ENCODE data around the gene SCN4B.
"Not testable (repeated sequence)": the region's sequence is repeated elsewhere in the genome, so short reads cannot be mapped to it uniquely, and the experiment has no call there.

The SCN4B gene

DNA sequence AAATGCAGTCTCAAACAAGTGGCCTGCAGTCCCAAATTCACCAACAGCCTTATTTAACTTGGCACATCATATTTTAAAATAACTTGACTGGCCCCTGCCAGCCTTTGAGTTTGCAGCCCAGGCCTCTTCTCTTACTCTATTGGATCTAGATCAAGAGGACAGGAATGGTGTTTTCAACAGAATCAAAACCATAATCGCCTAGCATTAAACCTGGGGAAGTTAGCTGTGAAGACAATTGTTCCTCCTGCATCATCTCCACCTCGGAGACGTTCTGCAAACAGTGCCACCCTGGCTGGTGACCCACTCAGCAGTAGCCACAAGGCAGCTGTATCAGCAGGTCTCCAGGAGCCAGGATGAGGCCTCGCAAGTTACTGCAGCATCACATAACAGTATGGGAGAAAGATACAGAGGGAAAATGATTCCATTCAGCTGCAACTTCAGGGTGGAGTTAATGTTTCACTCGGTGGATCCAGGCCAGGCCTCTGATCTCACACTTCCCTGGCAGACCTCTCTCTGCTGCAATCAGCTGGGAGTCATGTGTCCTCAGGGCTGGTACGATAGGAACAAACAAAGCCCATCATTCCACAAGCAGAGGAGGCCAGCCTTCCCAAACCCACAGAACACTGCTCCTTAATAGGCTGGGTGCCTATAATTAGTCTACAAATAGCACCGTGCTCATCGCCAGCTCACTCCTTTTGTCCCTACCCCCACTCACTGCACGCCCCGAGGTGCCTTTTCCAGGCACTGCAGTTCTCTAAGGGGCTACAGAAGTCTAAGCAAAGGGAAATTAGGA lies 42.4 kb upstream of the SCN4B start:
- no peak for TF ChIP-seq CTCF (conservative IDR thresholded peaks at IDR 0.05)
- peak overlapping the region; percentile 97 for H3K27ac ChIP-seq

DNA sequence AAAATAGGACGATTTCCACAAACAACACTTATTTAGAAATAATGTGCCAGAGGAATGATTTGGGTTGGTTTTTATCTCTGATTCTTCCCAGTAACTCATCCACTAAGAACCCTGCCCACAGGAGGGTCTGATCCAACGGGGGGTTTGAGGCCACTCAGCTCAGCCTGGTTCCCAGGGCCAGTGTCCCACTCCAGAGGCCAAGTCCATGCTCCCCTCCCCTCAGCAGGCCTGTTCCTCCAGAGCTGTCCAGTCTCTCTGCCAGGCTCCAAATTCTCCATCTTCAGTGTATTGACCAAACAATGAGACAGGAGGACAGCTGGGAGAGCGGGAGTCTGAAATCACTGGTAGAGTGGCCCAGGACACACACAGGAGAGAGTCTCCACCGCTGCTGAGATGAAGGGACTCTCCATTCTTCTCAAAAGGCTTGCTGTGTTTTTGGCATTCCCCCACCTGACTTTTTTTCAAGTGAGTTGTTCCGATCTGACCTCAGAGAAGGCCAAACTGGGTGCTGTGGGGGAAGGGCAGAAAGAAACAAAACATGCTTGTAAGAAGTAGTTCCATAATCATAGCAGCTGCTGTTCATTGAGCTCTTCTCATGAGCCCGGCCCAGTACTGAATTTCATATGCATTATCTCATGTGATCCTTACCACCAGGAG lies 41.4 kb upstream of the SCN4B start:
- no peak for TF ChIP-seq CTCF (conservative IDR thresholded peaks at IDR 0.05)
- H3K27ac ChIP-seq, result peak overlapping the region; percentile 97

DNA sequence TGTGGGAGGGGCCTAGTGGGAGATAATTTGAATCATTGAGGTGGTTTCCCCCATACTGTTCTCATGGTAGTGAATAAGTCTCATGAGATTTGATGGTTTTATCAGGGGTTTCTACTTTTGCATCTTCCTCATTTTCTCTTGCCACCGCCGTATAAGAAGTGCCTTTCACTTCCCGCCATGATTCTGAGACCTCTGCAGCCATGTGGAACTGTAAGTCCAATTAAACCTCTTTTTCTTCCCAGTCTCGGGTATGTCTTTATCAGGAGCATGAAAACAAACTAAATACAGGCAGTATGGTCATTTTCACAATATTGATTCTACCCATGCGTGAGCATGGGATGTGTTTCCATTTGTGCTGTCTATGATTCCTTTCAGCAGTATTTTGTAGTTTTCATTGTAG lies 40.2 kb upstream of the SCN4B start:
- peak overlapping the region; percentile 97 for H3K27ac ChIP-seq

DNA sequence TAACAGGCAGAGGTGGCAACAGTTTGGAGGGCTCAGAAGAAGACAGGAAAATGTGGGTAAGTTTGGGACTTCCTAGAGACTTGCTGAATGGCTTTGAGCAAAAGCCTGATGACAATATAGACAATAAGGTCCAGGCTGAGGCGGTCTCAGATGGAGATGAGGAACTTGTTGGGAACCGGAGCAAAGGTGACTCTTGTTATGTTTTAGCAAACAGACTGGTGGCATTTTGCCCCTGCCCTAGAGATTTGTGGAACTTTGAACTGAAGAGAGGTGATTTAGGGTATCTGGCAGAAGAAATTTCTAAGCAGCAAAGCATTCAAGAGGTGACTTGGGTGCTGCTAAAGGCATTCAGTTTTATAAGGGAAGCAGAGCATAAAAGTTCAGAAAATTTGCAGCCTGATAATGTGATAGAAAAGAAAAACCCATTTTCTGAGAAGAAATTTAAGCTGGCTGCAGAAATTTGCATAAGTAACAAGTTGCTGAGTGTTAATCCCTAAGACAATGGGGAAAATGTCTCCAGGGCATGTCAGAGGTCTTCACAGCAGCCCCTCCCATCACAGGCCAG lies 38.4 kb upstream of the SCN4B start:
- H3K27ac ChIP-seq, result not testable (repeated sequence)

- no peak for TF ChIP-seq CTCF (conservative IDR thresholded peaks at IDR 0.05)
Observed at GRCh38 chr11:118186346-118187107, 33.9 kb upstream of the SCN4B start.

DNA sequence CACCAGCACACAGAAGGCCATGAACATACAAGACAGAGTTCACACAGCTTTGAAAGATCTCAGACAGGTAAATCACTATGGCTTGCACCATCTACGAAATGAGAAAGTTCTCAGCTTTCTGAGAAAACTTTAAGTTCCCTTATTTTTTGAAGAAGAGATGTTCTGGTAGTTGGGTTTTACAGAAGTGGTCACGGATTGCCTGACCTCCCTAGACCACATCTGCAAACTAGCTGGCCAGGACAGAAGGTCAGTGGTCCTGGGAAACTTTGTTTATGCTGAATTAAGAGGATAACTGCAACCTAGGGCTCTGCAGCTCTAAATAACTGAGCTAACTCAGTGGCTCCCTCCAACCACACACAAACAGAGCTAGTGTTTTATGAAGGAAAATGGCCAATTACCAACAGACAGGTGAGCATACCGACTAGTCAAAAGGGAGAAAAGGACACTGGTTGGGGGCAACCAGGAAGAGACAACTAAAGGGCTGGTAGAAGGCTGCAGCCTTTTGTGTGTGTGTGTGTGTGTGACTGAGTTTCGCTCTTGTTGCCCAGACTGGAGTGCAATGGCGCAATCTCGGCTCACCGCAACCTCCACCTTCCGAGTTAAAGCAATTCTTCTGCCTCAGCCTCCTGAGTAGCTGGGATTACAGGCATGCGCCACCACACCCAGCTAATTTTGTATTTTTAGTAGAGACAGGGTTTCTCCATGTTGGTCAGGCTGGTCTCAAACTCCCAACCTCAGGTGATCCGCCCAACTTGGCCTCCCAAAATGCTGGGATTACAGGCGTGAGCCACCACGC lies 32.4 kb upstream of the SCN4B start:
- H3K27ac ChIP-seq, result no peak overlapping the region
- TF ChIP-seq CTCF (conservative IDR thresholded peaks at IDR 0.05), result no peak

More at GRCh38 chr11:118186346-118187107, 33.9 kb upstream of the SCN4B start:
- H3K27ac ChIP-seq, result no peak overlapping the region

DNA sequence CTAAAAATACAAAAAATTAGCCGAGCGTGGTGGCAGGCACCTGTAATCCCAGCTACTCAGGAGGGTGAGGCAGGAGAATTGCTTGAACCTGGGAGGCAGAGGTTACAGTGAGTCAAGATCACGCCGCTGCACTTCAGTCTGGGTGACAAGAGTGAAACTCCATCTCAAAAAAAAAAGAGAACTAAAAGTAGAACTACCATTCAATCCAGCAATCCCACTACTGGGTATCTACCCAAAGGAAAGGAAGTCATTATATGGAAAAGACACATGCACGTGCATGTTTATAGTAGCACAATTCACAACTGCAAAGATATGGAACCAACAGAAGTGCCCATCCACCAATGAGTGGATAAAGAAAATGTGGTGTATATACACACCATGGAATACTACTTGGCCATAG lies 31.1 kb upstream of the SCN4B start:
- not testable (repeated sequence) for H3K27ac ChIP-seq

- H3K27ac ChIP-seq, result no peak overlapping the region
- TF ChIP-seq CTCF (conservative IDR thresholded peaks at IDR 0.05), result no peak
Observed at GRCh38 chr11:118180300-118180703, 27.7 kb upstream of the SCN4B start.
